EL (cell line): ENCODE results near the gene BDH2.
A peak's percentile ranks its signal among the peaks of the same experiment; 100 is the strongest.

ENCODE experiments used
- DNase-seq: peaks from one replicate; pipeline ENCODE4 v3.0.0-alpha.2; 2016

The BDH2 gene

DNA sequence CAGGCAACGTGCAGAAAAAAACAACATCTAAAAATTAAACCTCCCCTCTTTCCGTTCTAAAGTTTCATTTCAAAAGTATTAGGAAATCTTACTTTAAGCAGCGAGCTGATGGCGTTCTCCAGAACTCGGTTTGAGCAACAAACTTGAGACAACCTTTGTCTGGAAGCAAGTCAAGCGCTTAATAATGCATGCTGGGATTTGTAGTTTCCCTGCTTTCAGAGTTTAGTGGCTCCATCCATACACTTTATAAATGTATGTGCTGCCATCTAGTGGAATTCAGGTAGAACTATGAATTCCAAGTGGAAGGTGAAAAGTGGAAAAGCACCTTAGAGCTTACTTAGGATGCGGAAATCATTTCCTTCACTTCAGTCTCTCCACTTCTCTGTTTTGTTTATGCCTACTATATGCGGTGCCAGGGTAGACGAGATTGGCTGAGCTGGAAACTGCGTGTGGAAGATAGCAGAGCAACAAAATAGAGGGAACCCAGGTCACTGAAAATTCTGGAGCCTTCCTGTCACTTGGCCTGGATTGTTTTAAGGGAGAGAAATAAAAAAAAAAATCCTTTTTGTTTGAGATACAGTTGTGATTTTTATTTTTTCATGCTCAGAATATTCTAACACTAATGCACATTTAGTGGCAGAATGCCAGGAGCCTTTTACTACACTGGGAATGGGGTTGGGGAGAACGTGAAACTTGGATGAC, at the start of gene BDH2:
BDH2 (minus strand) TSS at position 144 of the 702 bp plus-strand sequence. CDS start 3,580 bp downstream, outside the sequence.
- peak; percentile 90 for DNase-seq

- no peak for DNase-seq
Observed at GRCh38 chr4:103144926-103145325, 45.3 kb upstream of the BDH2 start.

GRCh38 chr4:103137446-103137827, 37.8 kb upstream of the BDH2 start:
- peak; percentile 74 for DNase-seq

GRCh38 chr4:103136671-103137445, 37.2 kb upstream of the BDH2 start:
- no peak for DNase-seq

GRCh38 chr4:103129174-103129573, 29.5 kb upstream of the BDH2 start:
- DNase-seq: no peak

DNA sequence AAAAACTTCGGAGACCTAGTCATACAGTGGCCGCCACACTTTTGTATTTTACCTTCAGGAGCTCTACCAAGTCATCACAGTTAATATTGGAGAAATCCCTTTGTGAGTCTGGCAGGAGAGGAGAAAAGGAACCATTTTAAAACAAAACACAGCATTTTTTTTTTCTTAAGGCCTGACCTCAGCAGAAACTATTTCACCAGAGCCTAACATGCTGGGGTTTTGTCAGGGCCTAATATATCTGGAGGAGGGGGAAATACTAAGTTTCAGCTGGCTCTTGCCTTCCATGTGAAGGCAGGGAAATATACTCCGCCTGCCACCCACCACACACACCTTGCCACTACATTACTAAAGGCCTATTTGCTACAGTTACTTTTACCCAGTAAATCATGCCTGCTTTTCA, 26.5 kb upstream of the BDH2 start:
- DNase-seq: no peak

GRCh38 chr4:103123114-103123513, 23.5 kb upstream of the BDH2 start:
- DNase-seq: peak; percentile 8

DNA sequence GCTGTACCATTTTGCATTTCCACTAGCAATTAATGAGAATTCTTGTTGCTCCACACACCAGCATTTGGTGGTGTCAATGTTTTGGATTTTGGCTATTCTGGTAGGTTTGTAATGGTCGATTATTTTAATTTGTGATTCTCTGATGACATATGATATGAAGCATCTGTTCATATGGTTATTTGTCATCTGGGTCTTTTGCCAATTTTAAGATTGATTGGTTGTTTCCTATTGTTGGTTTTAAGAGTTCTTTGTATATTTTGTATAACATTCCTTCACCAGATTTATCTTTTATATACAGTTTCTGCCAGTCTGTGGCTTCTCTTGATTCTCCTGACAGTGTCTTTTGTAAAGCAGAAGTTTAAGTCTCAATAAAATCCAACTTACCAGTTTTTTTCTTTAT, 18.5 kb upstream of the BDH2 start:
- DNase-seq: no peak

DNA sequence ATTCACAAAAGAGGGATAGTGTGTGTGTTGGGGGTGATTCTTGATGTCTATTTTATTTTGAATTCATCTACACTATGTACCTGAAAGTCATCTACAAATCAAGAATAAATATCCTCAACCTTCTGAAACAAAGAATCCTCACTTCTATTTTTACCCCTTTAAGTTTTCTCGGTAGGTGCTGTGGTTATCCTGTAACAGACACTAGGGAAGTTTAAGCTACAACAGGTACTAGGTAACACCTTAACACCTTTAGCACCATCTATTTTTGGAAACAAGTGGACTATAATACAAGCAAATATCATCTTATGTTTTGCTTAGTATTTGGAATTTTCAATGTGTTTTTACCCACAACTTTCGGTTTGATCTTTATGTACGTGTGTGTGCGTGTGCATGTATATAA, 12.0 kb upstream of the BDH2 start:
- no peak for DNase-seq

DNA sequence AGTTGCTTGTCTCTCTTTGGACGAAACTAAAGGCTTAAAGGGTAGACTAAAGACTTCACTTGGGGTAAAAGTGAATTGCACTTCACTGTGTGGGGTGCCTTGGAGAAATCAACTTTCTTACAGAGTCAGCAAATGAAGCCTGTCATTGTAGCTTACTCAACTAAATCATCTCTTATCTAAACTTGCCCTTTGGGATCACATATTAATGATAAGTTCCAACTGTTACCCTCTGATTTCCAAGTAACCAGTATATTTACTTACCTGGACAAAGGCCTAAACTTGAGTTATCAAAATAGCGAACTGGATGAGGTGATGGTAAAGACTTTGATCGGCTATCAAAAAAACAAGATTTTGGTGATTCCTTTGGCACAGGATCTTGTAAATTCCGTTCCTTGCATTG, 8.9 kb upstream of the BDH2 start:
- DNase-seq: no peak

DNA sequence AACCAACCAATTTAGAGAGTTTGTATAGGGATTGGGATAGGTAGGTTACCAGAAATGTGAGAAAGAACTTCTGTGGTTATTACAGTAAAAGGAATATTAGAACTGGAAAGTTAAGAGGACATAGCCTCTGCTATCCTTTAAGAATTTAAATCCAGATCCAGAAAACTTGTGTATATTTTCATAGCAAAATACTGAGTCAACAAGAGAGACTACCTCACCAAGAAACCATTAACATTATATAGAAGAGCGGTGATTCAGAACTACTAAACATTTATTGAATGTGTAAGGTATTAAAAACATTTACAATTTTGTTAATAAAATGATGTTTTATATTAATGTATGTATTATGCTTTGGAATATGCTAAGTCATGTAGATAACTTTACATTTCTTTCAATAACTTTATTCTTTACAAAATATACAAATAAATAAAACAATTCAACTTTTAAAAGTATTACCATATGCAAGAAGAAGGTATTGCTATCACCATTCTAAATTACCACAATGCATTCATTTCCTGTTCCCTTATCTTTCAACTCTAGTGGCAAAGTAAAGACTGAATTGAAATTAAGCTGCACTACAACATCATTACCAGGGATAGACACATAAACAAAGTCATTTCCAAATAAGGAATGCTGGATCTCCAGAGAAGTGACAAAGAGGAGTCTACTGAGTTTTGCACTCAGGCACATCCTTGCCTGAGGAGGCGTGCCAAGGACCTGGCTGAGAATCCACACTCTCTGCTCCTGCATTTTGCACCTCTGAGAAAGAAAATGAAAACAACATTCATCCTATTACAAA, 6.1 kb upstream of the BDH2 start:
- peak; percentile 13 for DNase-seq

DNA sequence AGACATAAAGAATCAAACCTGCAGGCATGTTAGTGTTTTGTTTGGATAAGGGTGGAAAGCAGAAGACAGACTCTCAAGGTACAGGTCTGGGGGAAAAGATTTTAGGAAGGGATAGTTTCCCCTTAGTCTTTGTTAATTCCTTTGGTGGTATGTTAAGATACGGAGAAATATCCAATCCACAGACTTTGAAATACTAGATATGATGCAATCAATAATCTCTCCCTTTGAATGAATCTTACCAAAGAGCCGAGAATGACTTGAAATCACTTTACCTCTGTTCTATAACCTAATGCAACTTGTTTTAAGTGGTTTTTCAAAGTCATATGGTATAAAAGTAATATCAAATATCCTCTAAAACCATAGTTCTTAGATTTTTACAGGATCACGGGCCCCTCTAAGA, 5.3 kb upstream of the BDH2 start:
- no peak for DNase-seq

GRCh38 chr4:103100691-103101090, 1.1 kb upstream of the BDH2 start:
- no peak for DNase-seq

GRCh38 chr4:103098756-103099440, 736 bp downstream of the BDH2 start:
- no peak for DNase-seq

DNA sequence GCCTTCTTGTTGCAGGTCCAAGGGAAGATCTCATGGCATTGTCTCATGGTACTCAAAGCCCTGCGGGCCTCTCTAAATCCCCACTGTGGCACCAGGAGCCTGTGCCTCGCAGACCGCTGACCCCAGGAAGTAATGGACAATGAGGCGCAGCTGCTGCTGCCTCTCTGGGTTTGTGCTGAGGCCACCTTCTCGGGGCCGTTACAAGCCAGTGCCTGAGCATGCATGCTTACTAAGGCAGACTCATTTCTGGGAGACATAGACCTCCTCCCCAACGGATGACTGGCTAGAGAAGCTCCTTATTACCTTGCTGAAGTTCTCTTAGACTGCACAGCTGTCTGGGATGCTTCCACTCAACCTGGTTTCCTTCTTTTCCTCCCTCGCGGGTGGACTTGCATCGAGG, 1.3 kb downstream of the BDH2 start:
- DNase-seq: no peak

DNA sequence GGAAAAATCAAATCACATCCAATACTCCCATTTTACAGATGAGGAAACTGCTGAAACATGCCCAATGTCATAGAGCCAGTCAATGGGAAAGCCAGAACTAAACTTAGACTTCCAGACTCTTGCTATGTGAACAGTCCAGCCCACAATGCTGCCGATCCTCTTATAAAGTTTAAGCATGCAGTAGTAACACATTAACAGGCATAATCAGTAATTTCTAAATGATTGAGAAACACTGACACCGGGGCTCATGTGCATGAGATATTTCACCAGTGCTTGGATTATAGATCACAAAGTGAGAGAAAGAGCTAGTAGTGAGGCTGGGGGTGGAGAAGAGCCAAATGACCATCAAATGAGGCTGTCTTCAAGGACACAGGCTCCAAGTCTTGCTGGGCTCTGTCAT, 2.5 kb downstream of the BDH2 start:
- no peak for DNase-seq

DNA sequence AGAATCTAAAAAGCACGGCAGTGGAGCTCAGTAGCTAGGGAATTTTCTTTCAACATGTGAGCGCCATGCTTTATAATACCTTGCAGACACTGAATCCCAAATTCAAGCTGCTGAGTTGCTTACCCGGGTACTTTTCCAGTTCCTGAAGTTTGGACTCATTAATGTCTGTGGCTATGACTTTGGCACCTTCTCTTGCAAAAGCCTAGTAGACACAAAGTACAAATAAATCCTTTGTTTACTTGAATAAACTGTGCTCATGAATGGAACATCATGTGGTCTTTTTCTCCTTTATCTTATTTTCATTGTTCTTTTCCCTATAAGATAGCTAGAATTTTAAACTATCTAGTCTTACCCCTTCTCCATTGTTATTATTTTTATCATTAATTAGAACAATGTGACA, 4.6 kb downstream of the BDH2 start:
- DNase-seq: no peak

DNA sequence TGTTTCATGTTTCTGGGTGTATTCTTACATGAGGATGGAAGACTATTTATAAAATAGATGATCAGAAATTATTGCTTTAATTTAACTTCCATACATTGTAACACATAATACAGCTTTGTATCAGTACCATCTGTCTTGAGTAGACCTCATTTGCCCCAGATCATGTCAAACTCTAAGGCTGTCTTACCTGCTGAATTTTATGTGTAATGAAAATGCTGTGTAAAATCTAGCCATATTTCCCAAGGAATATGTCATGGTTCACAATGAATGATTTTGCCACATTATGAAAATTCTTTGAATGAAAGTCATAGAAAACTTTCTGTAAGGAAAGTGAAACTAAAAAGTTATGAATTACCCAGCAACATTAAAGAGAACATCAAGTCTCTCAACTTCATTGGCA, 7.4 kb downstream of the BDH2 start:
- no peak for DNase-seq

DNA sequence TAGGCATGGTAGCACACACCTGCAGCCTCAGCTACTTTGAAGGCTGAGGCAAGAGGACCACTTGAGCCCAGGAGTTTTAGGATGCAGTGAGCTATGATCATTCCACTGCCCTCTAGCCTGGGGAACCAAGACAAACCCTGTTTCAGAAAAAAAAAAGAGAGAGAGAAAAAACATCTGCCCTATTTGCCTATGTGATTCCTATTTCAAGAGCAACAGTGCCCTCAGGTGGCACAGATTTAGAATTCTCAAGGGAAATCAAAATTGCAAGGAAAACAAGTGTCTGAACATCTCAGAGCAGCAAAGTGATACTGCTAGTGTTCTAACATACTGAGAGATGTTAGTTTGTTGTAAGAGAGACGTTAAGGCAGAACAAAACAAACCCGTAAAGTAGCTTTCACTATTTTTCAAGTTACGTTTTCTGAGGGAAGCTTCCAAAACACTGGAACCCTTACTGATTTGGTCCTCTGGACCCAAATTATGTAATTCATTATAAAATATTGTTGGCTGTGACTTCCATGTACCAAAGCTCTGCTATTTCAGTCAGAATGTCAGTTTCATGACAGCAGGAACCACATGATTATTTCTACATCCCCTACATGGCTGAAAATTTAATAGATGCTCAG, 7.9 kb downstream of the BDH2 start:
- DNase-seq: peak; percentile 71

GRCh38 chr4:103089481-103089880, 10.2 kb downstream of the BDH2 start:
- DNase-seq: no peak

DNA sequence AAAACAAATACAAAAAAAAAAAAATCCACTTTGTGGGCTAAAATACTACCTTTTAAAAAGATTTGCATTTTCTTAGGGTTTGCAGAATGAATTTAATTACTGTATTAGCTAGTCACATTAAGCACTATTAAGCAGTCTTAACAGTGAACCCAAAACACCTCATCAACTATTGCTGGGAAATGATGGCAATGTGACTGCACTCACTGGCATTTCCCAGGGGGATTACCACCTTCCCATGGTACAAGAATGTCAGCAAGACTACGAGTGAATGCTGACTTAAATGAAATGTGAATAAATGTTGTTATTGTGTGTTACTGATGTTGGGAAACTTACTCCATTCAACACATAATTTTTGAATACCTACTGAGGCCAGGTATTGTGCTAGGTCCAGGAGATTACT, 13.1 kb downstream of the BDH2 start:
- no peak for DNase-seq

GRCh38 chr4:103085555-103086196, 14.0 kb downstream of the BDH2 start:
- DNase-seq: no peak
